Karpas-422 (cell line): Measurements from ENCODE around the gene C19orf81. TPM values are rescaled to one million over a fixed set of nuclear protein-coding genes. Genes with fewer than 3 reads are reported as not detected.
A peak's percentile ranks its signal among the peaks of the same experiment; 100 is the strongest.

Experiments
- DNase-seq: peaks from one replicate; pipeline ENCODE4 v3.0.0-alpha.2; 2015
- H2AFZ ChIP-seq: fragments of 200-600 bp; sonication (generic); 2 replicates; pipeline ENCODE4 v1.6.1; 2014; ENCODE audit warnings: antibody characterized with exemption, low read length, mixed read lengths
- H3K27ac ChIP-seq: fragments of 200-600 bp; sonication (generic); 2 replicates; pipeline ENCODE4 v1.5.1; 2014; ENCODE audit warnings: mild to moderate bottlenecking, low read length, moderate library complexity
- H3K27me3 ChIP-seq: fragments of 200-600 bp; sonication (generic); 2 replicates; pipeline ENCODE4 v1.6.1; 2014; ENCODE audit warnings: low read length, mixed read lengths
- H3K36me3 ChIP-seq: fragments of 200-600 bp; sonication (generic); 2 replicates; pipeline ENCODE4 v1.6.1; 2014; ENCODE audit warnings: low read length, mixed read lengths; ENCODE audit not compliant: insufficient read depth
- H3K4me1 ChIP-seq: fragments of 200-600 bp; sonication (generic); 2 replicates; pipeline ENCODE4 v1.6.1; 2014; ENCODE audit warnings: mild to moderate bottlenecking, low read length, mixed read lengths
- H3K4me2 ChIP-seq: fragments of 200-600 bp; sonication (generic); 2 replicates; pipeline ENCODE4 v1.6.1; 2014; ENCODE audit warnings: low read length, low read depth, mild to moderate bottlenecking; ENCODE audit not compliant: poor library complexity, severe bottlenecking
- H3K4me3 ChIP-seq: fragments of 200-600 bp; sonication (generic); 2 replicates; pipeline ENCODE4 v1.5.1; 2014; ENCODE audit warnings: mild to moderate bottlenecking, antibody characterized with exemption, low read length, mixed read lengths
- H3K79me2 ChIP-seq: fragments of 200-600 bp; sonication (generic); 2 replicates; pipeline ENCODE4 v1.6.1; 2014; ENCODE audit warnings: mild to moderate bottlenecking, low read length, mixed read lengths
- H3K9ac ChIP-seq: fragments of 200-600 bp; sonication (generic); 2 replicates; pipeline ENCODE4 v1.6.0; 2014; ENCODE audit warnings: low read length
- H3K9me2 ChIP-seq: fragments of 200-600 bp; sonication (generic), shearing (Covaris generic); replicated peaks from 2 replicates; pipeline ENCODE4 v1.6.0; 2014; ENCODE audit warnings: mild to moderate bottlenecking, low read length, moderate library complexity; ENCODE audit not compliant: insufficient read depth
- H3K9me3 ChIP-seq: fragments of 300-700, 200-600 bp; sonication (generic); 2 replicates; pipeline ENCODE4 v1.6.1; 2014; ENCODE audit warnings: low read length, mixed read lengths
- H4K20me1 ChIP-seq: fragments of 200-600 bp; sonication (generic); 2 replicates; pipeline ENCODE4 v1.6.1; 2014; ENCODE audit warnings: mild to moderate bottlenecking, antibody characterized with exemption, low read length, low read depth; ENCODE audit not compliant: insufficient read depth
- total RNA-seq: library from RNA; depleted of rRNA; stranded (reverse); fragments of >200 nt; shearing (Covaris generic); gene quantifications from 2 replicates; pipeline ENCODE4 v1.2.3, GENCODE V29; 2014; ENCODE audit warnings: low replicate concordance

The C19orf81 gene
- total RNA-seq, 1 experiment from 2014 or later, result not detected

DNA sequence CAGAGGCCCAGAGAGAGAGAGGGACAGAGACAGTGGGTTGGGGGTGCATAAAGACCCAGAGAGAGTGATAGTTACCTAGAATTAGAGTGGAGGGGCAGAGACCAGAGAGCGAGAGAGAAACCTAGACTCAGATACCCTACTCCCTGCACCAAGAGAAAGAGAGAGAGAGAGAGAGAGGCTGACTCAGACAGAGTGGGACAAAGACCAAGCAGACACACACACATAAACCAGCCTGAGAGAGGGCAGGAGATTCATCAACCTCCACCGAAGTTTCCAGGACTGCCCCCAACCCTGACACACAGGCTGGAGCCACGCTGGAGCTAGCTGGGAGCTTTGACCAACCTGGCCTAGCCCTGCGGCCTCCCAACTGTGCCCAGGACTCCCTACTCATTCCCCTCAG is 22.4 kb upstream of the C19orf81 start:
- no peaks in the 10 kb centered on the region for H3K79me2 ChIP-seq
- no peaks in the 10 kb centered on the region for H4K20me1 ChIP-seq
- H2AFZ ChIP-seq, result no peak overlapping the region
- no peaks in the 10 kb centered on the region for H3K27me3 ChIP-seq
- H3K9ac ChIP-seq, result no peak overlapping the region
- H3K27ac ChIP-seq, result no peak overlapping the region
- no peak for DNase-seq
- H3K4me3 ChIP-seq, result no peak overlapping the region
- H3K36me3 ChIP-seq, result no peaks in the 10 kb centered on the region
- H3K4me2 ChIP-seq, result no peak overlapping the region
- H3K4me1 ChIP-seq, result no peaks in the 10 kb centered on the region
- H3K9me3 ChIP-seq, result no peaks in the 10 kb centered on the region
- no peaks in the 10 kb centered on the region for H3K9me2 ChIP-seq

DNA sequence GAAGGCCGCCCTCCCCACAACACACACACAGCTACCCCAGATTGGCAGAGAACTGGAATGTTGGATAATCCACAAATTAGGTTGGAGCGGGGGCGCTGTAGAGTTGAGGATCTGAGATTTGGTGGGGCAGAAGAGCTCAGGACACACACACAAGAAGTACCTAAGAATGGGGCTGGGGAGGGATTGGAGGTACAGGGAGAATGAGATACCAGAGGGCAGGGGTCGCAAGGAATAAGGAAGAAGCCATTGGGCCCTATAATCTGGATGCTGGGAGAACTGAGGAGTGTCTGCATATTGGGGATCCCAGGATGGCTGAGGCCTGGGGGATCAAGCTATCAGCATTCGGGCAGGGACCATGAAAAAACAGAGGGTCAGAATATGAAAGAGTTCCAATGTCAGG is 21.1 kb upstream of the C19orf81 start:
- Histone ChIP-seq H3K4me1 (no peaks in the 10 kb centered on the region), H3K79me2 (no peaks in the 10 kb centered on the region), H3K9me2 (no peaks in the 10 kb centered on the region), H3K4me3 (no peak overlapping the region), H2AFZ (no peak overlapping the region), H3K36me3 (no peaks in the 10 kb centered on the region), H3K27me3 (no peaks in the 10 kb centered on the region), H3K4me2 (no peak overlapping the region), H3K27ac (no peak overlapping the region), H3K9me3 (no peaks in the 10 kb centered on the region), H4K20me1 (no peaks in the 10 kb centered on the region), H3K9ac (no peak overlapping the region)
- no peak for DNase-seq

DNA sequence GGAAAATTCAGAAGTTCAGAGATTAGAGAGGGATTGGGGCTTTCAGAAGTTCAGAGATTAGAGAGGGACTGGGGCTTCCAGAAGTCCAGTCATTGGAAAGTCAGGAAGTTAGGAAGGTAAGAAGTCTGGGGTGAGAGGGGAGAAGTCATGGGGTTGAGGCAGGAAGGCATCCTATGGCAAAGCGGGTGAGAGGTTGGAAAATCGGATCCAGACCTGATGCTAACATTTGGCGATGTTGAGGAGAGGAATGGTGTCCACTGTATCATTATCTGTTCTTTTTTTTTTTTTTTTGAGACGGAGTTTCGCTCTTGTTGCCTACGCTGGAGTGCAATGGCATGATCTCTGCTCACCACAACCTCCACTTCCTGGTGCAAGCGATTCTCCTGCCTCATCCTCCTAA is 20.7 kb upstream of the C19orf81 start:
- H3K9ac ChIP-seq, result no peak overlapping the region
- H3K9me3 ChIP-seq, result peaks cover 2% of the 10 kb centered on the region
- H3K27ac ChIP-seq, result no peak overlapping the region
- H4K20me1 ChIP-seq, result no peaks in the 10 kb centered on the region
- no peak overlapping the region for H2AFZ ChIP-seq
- H3K4me1 ChIP-seq, result no peaks in the 10 kb centered on the region
- H3K4me2 ChIP-seq, result no peak overlapping the region
- no peaks in the 10 kb centered on the region for H3K36me3 ChIP-seq
- no peak overlapping the region for H3K4me3 ChIP-seq
- no peaks in the 10 kb centered on the region; the same call in 1 of the 2 replicates for H3K27me3 ChIP-seq
- DNase-seq, result no peak
- no peaks in the 10 kb centered on the region for H3K9me2 ChIP-seq
- H3K79me2 ChIP-seq, result no peaks in the 10 kb centered on the region

DNA sequence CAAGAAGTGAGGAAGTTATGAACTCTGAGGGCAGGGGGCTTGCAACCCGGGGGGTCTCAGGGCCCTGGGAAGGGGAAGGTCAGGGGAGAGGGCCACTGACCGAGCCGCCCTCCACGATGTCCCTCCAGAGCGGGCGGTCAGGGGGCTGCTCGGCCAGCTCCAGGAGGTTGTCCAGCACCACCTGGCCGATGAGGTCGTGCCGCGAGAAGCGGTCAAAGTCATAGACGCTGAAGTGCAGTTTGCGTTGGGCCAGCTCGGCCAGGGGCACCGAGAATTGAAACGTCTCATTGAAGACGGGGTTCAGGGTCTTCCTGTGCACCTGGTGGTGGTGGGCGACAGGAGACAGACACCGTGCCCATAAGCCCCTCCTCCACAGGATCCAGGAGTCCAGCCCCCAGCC is 20.1 kb upstream of the C19orf81 start:
- H4K20me1 ChIP-seq, result no peaks in the 10 kb centered on the region
- no peak for DNase-seq
- H3K4me1 ChIP-seq, result no peaks in the 10 kb centered on the region
- H3K27me3 ChIP-seq, result no peaks in the 10 kb centered on the region; the same call in 1 of the 2 replicates
- H3K79me2 ChIP-seq, result no peaks in the 10 kb centered on the region
- no peak overlapping the region for H3K27ac ChIP-seq
- H3K9ac ChIP-seq, result no peak overlapping the region
- no peak overlapping the region for H2AFZ ChIP-seq
- peaks cover 7% of the 10 kb centered on the region for H3K9me3 ChIP-seq
- H3K36me3 ChIP-seq, result no peaks in the 10 kb centered on the region
- H3K4me2 ChIP-seq, result no peak overlapping the region
- H3K4me3 ChIP-seq, result no peak overlapping the region
- H3K9me2 ChIP-seq, result no peaks in the 10 kb centered on the region

DNA sequence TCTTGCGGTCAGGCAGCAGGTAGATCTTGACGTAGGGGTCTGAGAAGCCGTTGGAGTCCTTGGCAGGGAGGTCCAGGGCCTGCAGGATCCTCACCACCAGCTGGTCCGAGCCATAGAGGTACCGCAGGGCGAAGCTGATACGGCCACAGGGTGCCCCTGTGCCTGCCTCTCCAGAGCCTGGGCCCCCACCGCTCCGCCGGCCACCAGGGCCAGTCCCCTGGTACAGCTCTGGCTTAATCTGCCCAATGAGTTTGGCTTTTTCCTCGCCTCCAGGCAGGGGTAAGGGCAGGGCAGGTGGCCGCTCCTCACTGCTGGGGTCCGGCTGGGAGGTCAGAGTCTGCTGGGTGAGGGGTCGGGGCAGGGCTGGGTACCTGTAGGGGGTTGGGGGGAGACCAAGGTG is 19.4 kb upstream of the C19orf81 start:
- no peaks in the 10 kb centered on the region; the same call in 1 of the 2 replicates for H3K27me3 ChIP-seq
- H4K20me1 ChIP-seq, result no peaks in the 10 kb centered on the region
- H3K36me3 ChIP-seq, result no peaks in the 10 kb centered on the region
- H3K79me2 ChIP-seq, result no peaks in the 10 kb centered on the region
- no peak overlapping the region for H3K4me3 ChIP-seq
- no peaks in the 10 kb centered on the region for H3K4me1 ChIP-seq
- H3K9me2 ChIP-seq, result no peaks in the 10 kb centered on the region
- H3K9ac ChIP-seq, result no peak overlapping the region
- H3K9me3 ChIP-seq, result peaks cover 7% of the 10 kb centered on the region
- no peak for DNase-seq
- H2AFZ ChIP-seq, result no peak overlapping the region
- H3K4me2 ChIP-seq, result no peak overlapping the region
- H3K27ac ChIP-seq, result no peak overlapping the region

DNA sequence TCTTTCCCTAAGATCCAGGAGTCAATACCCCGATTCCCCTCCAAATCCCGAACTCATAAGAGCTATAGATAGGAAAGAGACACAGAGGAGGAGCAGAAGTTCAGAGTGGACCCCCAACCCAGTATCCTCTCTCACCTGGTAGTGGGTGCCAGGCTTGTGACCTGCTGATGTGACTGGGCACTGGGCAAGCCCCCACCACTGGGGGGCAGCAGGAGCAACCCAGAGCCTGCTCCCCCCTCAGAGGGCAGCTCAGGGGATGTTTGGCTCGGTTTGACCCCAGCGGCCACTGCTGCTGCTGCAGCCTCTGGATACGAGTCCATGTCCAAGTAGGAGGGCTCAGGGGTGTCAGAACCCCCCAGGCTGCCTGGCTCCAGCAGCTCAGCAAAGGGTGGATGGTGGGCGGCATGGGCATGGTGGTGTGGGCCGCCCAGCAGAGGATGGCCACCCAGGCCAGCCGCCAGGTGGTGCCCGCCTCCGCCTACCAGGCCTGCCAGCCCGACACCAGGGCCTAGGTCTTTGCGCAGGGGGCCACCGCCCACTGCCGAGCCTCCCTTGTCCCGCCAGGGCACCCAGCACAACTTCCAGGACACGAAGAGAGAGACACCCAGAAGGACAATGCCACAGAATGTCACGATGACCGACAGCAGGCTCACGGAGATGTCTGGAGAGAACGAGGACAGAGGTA is 17.0 kb upstream of the C19orf81 start:
- peak; percentile 57 for DNase-seq
- Histone ChIP-seq H3K79me2 (no peaks in the 10 kb centered on the region), H3K27ac (no peak overlapping the region), H4K20me1 (no peaks in the 10 kb centered on the region), H3K4me1 (no peaks in the 10 kb centered on the region), H3K9me3 (peaks cover 7% of the 10 kb centered on the region), H3K4me3 (no peak overlapping the region), H2AFZ (no peak overlapping the region), H3K9me2 (no peaks in the 10 kb centered on the region), H3K36me3 (no peaks in the 10 kb centered on the region), H3K4me2 (no peak overlapping the region), H3K27me3 (no peaks in the 10 kb centered on the region; the same call in 1 of the 2 replicates), H3K9ac (no peak overlapping the region)

DNA sequence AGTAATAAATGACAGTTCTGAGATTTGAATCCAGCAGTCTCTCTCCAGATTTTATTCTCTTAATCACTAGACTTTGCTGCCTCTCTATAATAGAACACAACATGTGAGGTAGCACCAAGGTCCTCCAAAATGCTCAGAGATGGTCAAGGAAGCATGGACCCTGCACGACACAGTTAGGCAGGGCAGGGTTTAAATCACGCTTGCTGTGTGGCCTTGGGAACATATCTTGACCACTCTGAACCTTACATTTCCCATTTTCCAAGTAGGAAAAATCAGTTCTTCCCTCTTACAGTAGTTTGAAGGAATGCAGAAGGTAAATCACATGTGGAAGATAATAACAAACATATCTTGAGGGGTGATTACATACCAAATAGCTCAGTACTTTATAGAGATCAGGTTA is 15.9 kb upstream of the C19orf81 start:
- Histone ChIP-seq H3K27ac (no peak overlapping the region), H3K9me3 (peaks cover 7% of the 10 kb centered on the region)

DNA sequence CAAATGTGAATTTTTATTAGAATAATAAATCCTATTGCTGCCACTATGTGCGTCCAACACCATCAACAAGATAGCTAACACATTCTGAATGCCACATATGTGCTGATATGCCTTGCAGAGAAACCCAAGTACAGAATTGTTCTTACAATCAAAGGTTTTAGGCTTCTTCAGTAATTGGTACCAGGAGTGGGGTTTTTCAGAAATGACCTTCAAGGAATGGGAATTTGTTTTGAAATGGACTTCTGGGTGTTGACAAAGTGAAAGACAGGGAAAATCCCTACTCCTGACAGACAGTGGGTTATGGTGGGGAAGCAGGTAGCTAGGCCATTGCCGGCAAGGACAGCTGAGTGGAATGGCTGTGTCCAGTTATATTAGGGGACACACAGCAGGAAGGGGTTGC is 15.3 kb upstream of the C19orf81 start:
- H3K9ac ChIP-seq, result no peak overlapping the region
- no peaks in the 10 kb centered on the region for H3K36me3 ChIP-seq
- no peaks in the 10 kb centered on the region; the same call in 1 of the 2 replicates for H3K27me3 ChIP-seq
- H3K4me1 ChIP-seq, result no peaks in the 10 kb centered on the region
- peaks cover 7% of the 10 kb centered on the region for H3K9me3 ChIP-seq
- no peak overlapping the region for H3K4me2 ChIP-seq
- no peak overlapping the region for H3K4me3 ChIP-seq
- no peaks in the 10 kb centered on the region for H3K79me2 ChIP-seq
- no peaks in the 10 kb centered on the region for H3K9me2 ChIP-seq
- H2AFZ ChIP-seq, result no peak overlapping the region
- no peak for DNase-seq
- H4K20me1 ChIP-seq, result no peaks in the 10 kb centered on the region
- no peak overlapping the region for H3K27ac ChIP-seq

More for the DNA sequence above, 15.9 kb upstream of the C19orf81 start:
- Histone ChIP-seq H2AFZ (no peak overlapping the region), H3K4me1 (no peaks in the 10 kb centered on the region), H4K20me1 (no peaks in the 10 kb centered on the region), H3K4me2 (no peak overlapping the region), H3K79me2 (no peaks in the 10 kb centered on the region), H3K36me3 (no peaks in the 10 kb centered on the region), H3K9me2 (no peaks in the 10 kb centered on the region), H3K9ac (no peak overlapping the region), H3K4me3 (no peak overlapping the region), H3K27me3 (no peaks in the 10 kb centered on the region; the same call in 1 of the 2 replicates)
- DNase-seq, result no peak
